GM19193 (cell line): ENCODE data around the gene FBXW8.

ENCODE experiments used
- POLR2A ChIP-seq: IDR thresholded peaks from 4 replicates; pipeline ENCODE4 v1.6.1; 2011; ENCODE audit not compliant: insufficient read depth, insufficient read length; ENCODE audit errors: extremely low read depth

Gene FBXW8

GRCh38 chr12:116978791-116979508 lies 68.2 kb downstream of the FBXW8 start:
- no peak for TF ChIP-seq POLR2A

- TF ChIP-seq POLR2A, result no peak
Measured at GRCh38 chr12:116980083-116980482, 69.3 kb downstream of the FBXW8 start.

- TF ChIP-seq POLR2A, result no peak
Measured at GRCh38 chr12:116982791-116983411, 72.2 kb downstream of the FBXW8 start.

- no peak for TF ChIP-seq POLR2A
Measured at GRCh38 chr12:116984098-116984497, 73.3 kb downstream of the FBXW8 start.

GRCh38 chr12:116990329-116990728 lies 79.6 kb downstream of the FBXW8 start:
- no peak for TF ChIP-seq POLR2A

- TF ChIP-seq POLR2A, result no peak
Measured at GRCh38 chr12:116990971-116991966, 80.5 kb downstream of the FBXW8 start.

- no peak for TF ChIP-seq POLR2A
Measured at GRCh38 chr12:116996093-116996492, 85.3 kb downstream of the FBXW8 start.

- no peak for TF ChIP-seq POLR2A
Measured at GRCh38 chr12:116996621-116997020, 85.9 kb downstream of the FBXW8 start.

GRCh38 chr12:116999066-116999465 lies 88.3 kb downstream of the FBXW8 start:
- no peak for TF ChIP-seq POLR2A

GRCh38 chr12:117000316-117000715 lies 89.6 kb downstream of the FBXW8 start:
- TF ChIP-seq POLR2A, result no peak

GRCh38 chr12:117002051-117002817 lies 91.5 kb downstream of the FBXW8 start:
- TF ChIP-seq POLR2A, result no peak

- no peak for TF ChIP-seq POLR2A
Measured at GRCh38 chr12:117003883-117004404, 93.2 kb downstream of the FBXW8 start.

GRCh38 chr12:117005417-117006046 lies 94.8 kb downstream of the FBXW8 start:
- TF ChIP-seq POLR2A, result no peak

GRCh38 chr12:117006333-117006732 lies 95.6 kb downstream of the FBXW8 start:
- no peak for TF ChIP-seq POLR2A
